K562 (cell line): ENCODE data around the gene ERG28. TPM values are rescaled to one million over a fixed set of nuclear protein-coding genes. Genes with fewer than 3 reads are reported as not detected.
A peak's percentile ranks its signal among the peaks of the same experiment; 100 is the strongest.

Experiments used
- ATAC-seq: fragments of 200-7000 bp; cut with Tn5 transposase; 3 replicates; pipeline ENCODE4 v1.9.1; 2020; ENCODE audit warnings: moderate library complexity
- BruUV-seq: library from RNA; stranded (reverse); fragments of 400-500 nt; replicated peaks from 2 replicates; lab custom pipeline; 2021; lab: Mats Ljungman, UMichigan
- CTCF ChIA-PET: fragments of 300-600 bp; formaldehyde crosslinking; extraction: SDS; loops from one replicate; lab custom pipeline; 2021; ENCODE audit warnings: low intra/inter-chr PET ratio; lab: Yijun Ruan, JAX
- POLR2A ChIA-PET: fragments of 300-600, 350-650 bp; sonication (Branson Sonifier 250); formaldehyde crosslinking; extraction: SDS; loops from one replicate; lab custom pipeline; 2021; ENCODE audit warnings: antibody characterized with exemption, inconsistent platforms; lab: Yijun Ruan, JAX
- DNase-seq, 4 experiments: peaks; one replicate each; pipeline versions ENCODE4 v3.0.0 to v3.0.0-alpha.2; 2011 to 2018; ENCODE audit warnings: low spot score in 3 of 4, mixed read lengths in 3 of 4; ENCODE audit errors: extremely low read depth in 1 of 4
- FAIRE-seq: peaks from 2 replicates; lab custom pipeline; 2011; peaks lifted over from hg19 to GRCh38; lab: Jason Lieb, UNC
- H2AFZ ChIP-seq: 2 replicates; pipeline ENCODE4 v1.6.0; 2011; ENCODE audit warnings: low read depth, low read length, control low read depth, inconsistent platforms
- H3K27ac ChIP-seq: fragments of 200-600 bp; 3 replicates; pipeline ENCODE4 v1.8.0; 2011; ENCODE audit warnings: low read depth, mild to moderate bottlenecking, control low read depth, inconsistent platforms, low read length, moderate library complexity, mixed read lengths; ENCODE audit errors: extremely low read depth
- H3K27me3 ChIP-seq, 2 experiments: fragments of 300-600 bp in 1 of 2; 2 replicates in 1 of 2; 3 replicates in 1 of 2; pipeline versions ENCODE4 v1.6.0 to v1.8.0; 2011; ENCODE audit warnings: inconsistent platforms in 2 of 2, low read length in 2 of 2, mild to moderate bottlenecking in 1 of 2, mixed read lengths in 1 of 2, moderate library complexity in 1 of 2; ENCODE audit not compliant: control insufficient read depth in 2 of 2, insufficient read depth in 2 of 2
- H3K36me3 ChIP-seq: fragments of 300-600 bp; 3 replicates; pipeline ENCODE4 v1.8.0; 2011; ENCODE audit warnings: mild to moderate bottlenecking, low read length, inconsistent platforms; ENCODE audit not compliant: control insufficient read depth, insufficient read depth
- H3K4me1 ChIP-seq, 2 experiments: fragments of 200-600 bp in 1 of 2; replicated peaks in 1 of 2; 2 replicates in 1 of 2; 3 replicates in 1 of 2; pipeline versions ENCODE4 v1.5.1 to v1.8.0; 2011; ENCODE audit warnings: inconsistent platforms in 2 of 2, low read length in 2 of 2, mild to moderate bottlenecking in 1 of 2, mixed read lengths in 1 of 2, moderate library complexity in 1 of 2; ENCODE audit not compliant: control insufficient read depth in 2 of 2, insufficient read depth in 2 of 2
- H3K4me2 ChIP-seq: 2 replicates; pipeline ENCODE4 v1.6.1; 2011; ENCODE audit warnings: low read length, control low read depth, inconsistent platforms, mixed read lengths; ENCODE audit not compliant: insufficient read depth
- H3K4me3 ChIP-seq: fragments of 200-600 bp; sonication (generic), shearing (Covaris generic); 2 replicates; pipeline ENCODE4 v1.5.1; 2016; ENCODE audit warnings: control low read depth, inconsistent platforms
- H3K79me2 ChIP-seq: fragments of 200-600 bp; 3 replicates; pipeline ENCODE4 v1.8.0; 2011; ENCODE audit warnings: low read length, inconsistent platforms; ENCODE audit not compliant: control insufficient read depth, insufficient read depth
- H3K9ac ChIP-seq, 2 experiments: 2 replicates each; pipeline versions ENCODE4 v1.6.0 to v1.6.1; 2011; ENCODE audit warnings: low read depth in 2 of 2, low read length in 2 of 2, control low read depth in 1 of 2, inconsistent platforms in 1 of 2, mild to moderate bottlenecking in 1 of 2, mixed read lengths in 1 of 2; ENCODE audit not compliant: insufficient read depth in 1 of 2
- H3K9me1 ChIP-seq: one replicate; pipeline ENCODE4 v1.6.0; 2011; ENCODE audit warnings: inconsistent platforms, mild to moderate bottlenecking, low read length, moderate library complexity; ENCODE audit not compliant: control insufficient read depth, insufficient read depth
- H3K9me3 ChIP-seq: replicated peaks from 2 replicates; pipeline ENCODE4 v1.5.1; 2011; ENCODE audit warnings: low read depth, low read length, inconsistent platforms; ENCODE audit not compliant: control insufficient read depth, insufficient read depth
- H4K20me1 ChIP-seq: replicated peaks from 2 replicates; pipeline ENCODE4 v1.6.1; 2011; ENCODE audit warnings: low read length, inconsistent platforms, mixed read lengths; ENCODE audit not compliant: control insufficient read depth, insufficient read depth
- KDM1A ChIP-seq, 2 experiments: fragments of 450-650 bp; IDR thresholded peaks; 2 replicates each; pipeline ENCODE4 v1.6.1; 2016; ENCODE audit warnings: mild to moderate bottlenecking in 2 of 2
- MAFG ChIP-seq: fragments of 450-650 bp; conservative IDR thresholded peaks from 2 replicates; pipeline ENCODE4 v1.6.1; 2016; ENCODE audit warnings: missing genetic modification characterization, missing compliant biosample characterization
- NFIX ChIP-seq: fragments of 250-450 bp; sonication (Bioruptor Pico); IDR thresholded peaks from 2 replicates; pipeline ENCODE4 v1.4.0; 2020; ENCODE audit warnings: low read depth, mild to moderate bottlenecking, moderate library complexity
- PURB ChIP-seq: sonication (generic); formaldehyde crosslinking; IDR thresholded peaks from 2 replicates; pipeline ENCODE4 v1.9.0; 2021; ENCODE audit warnings: low read depth, mild to moderate bottlenecking, missing genetic modification reagents
- RAD51 ChIP-seq: fragments of 450-650 bp; IDR thresholded peaks from 2 replicates; pipeline ENCODE4 v1.7.1; 2016; ENCODE audit warnings: low read depth, mild to moderate bottlenecking, borderline replicate concordance
- STAT5A ChIP-seq: IDR thresholded peaks from 2 replicates; pipeline ENCODE4 v1.6.1; 2012; ENCODE audit warnings: low read length, inconsistent platforms, borderline replicate concordance
- ZNF274 ChIP-seq: IDR thresholded peaks from 2 replicates; pipeline ENCODE4 v1.6.1; 2011; ENCODE audit warnings: low read depth, mild to moderate bottlenecking, low read length, moderate library complexity, borderline replicate concordance
- WGBS: fragments of 100-300 bp; shearing (Covaris generic); methylation state at CpG from one replicate; pipeline ENCODE4 v1.1.6; 2016; ENCODE audit warnings: low coverage, mixed read lengths; ENCODE audit not compliant: insufficient coverage; ENCODE audit errors: missing lambda C conversion rate; 5-methylcytosine and 5-hydroxymethylcytosine counted together
- in situ Hi-C: fragments of 300-500 bp; cut with MboI; formaldehyde crosslinking; loops from 4 replicates; pipeline ENCODE4 v1.15.0; 2018; ENCODE audit warnings: inconsistent platforms, mixed read lengths
- intact Hi-C: fragments of 100-400 bp; cut with micrococcal nuclease; formaldehyde crosslinking; loops from 2 replicates; pipeline ENCODE4 v1.14.2; 2022
- polyA plus RNA-seq, 8 experiments: library from polyadenylated mRNA; depleted of rRNA in 4 of 8; stranded (reverse) in 5 of 8; unstranded in 3 of 8; fragments of >200 nt; fragmentation: Nextera tagmentation in 2 of 8; fragmentation: Illumina TruSeq in 1 of 8; extraction: Ambion mirVana in 2 of 8; extraction: Trizol in 1 of 8; gene quantifications; 2 replicates each; pipeline versions ENCODE4 v1.2.1 to v1.2.3, GENCODE V29; 2011 to 2014; ENCODE audit warnings: inconsistent platforms in 1 of 8, missing spikeins in 1 of 8
- total RNA-seq, 7 experiments: library from RNA; depleted of rRNA in 6 of 7; stranded (reverse); fragments of >200 nt in 6 of 7; fragmentation: Illumina TruSeq in 2 of 7; extraction: Trizol in 2 of 7; gene quantifications; 2 replicates each; pipeline versions ENCODE4 v1.2.1 to v1.2.3, GENCODE V29; 2011 to 2021; ENCODE audit warnings: low replicate concordance in 1 of 7
- TF ChIP-seq, protein P1 (sequence below): fragments of 450-650 bp; formaldehyde crosslinking; IDR thresholded peaks from 2 replicates; pipeline ENCODE4 v1.4.0; 2020; ENCODE audit warnings: mild to moderate bottlenecking, mixed read lengths

The ERG28 gene
- total and polyA plus RNA-seq, 9 of the 15 experiments (the other 6 are each of a cell fraction or from before 2014, with no cell fraction given): 3.1 to 34.2 (median 14.2) TPM

DNA sequence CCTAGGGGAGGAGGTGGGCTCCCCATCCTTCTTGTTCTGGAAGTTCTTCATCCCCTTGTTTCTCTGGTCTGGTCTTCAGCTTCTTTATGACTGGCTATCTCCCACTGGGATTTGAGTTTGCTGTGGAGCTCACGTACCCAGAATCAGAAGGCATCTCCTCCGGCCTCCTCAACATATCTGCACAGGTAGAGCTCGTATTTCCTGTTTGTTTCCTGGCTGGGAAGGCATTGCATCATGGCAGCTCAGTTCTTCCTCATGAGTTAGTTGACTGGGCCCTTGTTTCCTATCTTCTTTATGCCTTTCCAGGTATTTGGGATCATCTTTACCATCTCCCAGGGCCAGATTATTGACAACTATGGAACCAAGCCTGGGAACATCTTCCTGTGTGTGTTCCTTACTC is 19.8 kb downstream of the ERG28 start:
- no peak for ATAC-seq
- DNase-seq: no peak
- in situ Hi-C loops: no loop called here
- POLR2A ChIA-PET: interaction anchor here (0.6 to 1.4 kb wide), 3 partner anchors 11 to 20 kb away, joined by 3 to 4 read pairs (median 4); partner anchors contain the start of genes ERG28 and TTLL5
- peaks cover 10 to 34% of the 10 kb centered on the region in 2 experiments; a peak in 4 of 5 replicates for H3K27me3 ChIP-seq
- H4K20me1 ChIP-seq: no peaks in the 10 kb centered on the region
- H3K9me1 ChIP-seq: no peaks in the 10 kb centered on the region
- no TSS peak for BruUV-seq
- H3K27ac ChIP-seq: no peak overlapping the region
- H3K36me3 ChIP-seq: no peaks in the 10 kb centered on the region
- H3K4me3 ChIP-seq: no peak overlapping the region
- H3K4me2 ChIP-seq: no peak overlapping the region
- 4% methylated on average over 3 of the region's 3 CpGs for WGBS
- H3K9ac ChIP-seq: no peak overlapping the region
- no peak overlapping the region for H2AFZ ChIP-seq
- no peak for FAIRE-seq
- H3K4me1 ChIP-seq: no peaks in the 10 kb centered on the region
- H3K79me2 ChIP-seq: no peaks in the 10 kb centered on the region
- CTCF ChIA-PET: no interaction called here
- TF ChIP-seq MAFG (tag) (no peak), NFIX (CRISPR knock-in tag) (no peak), ZNF274 (no peak), KDM1A (IDR thresholded peaks at IDR 0.05) (no peak), STAT5A (no peak)
- intact Hi-C loops: no loop called here
- H3K9me3 ChIP-seq: no peaks in the 10 kb centered on the region

DNA sequence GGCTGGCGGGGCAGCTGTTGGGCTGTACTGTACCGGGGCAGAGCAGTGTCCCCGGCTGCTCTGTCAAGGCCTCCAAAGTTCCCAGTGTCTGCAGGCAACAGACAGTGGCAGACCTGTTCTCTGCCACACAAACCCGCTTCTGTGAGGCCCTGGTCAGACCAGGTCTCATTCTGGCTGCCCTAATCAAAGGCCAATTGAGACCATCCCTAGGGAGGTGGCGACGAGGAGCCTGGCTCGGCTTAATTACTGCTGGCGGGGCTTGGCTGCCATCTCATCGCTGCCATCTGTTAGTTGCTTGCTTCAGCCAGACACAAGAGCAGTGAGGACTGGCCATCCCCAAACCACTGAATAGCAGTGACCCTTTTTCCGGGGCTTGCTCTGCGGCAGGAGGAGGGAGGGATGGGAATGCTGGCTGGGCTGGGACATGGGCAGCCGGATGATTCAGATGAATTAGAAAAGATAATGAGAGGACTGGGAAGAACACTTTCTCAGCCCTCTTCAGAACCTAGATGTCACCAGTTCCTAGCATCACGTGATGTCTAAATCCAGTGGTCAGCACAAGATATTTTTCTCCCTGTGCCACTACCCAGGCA is 24.5 kb downstream of the ERG28 start:
- Histone ChIP-seq H4K20me1 (no peaks in the 10 kb centered on the region), H3K36me3 (no peaks in the 10 kb centered on the region), H2AFZ (no peak overlapping the region), H3K9me1 (no peaks in the 10 kb centered on the region), H3K4me3 (no peak overlapping the region), H3K9me3 (no peaks in the 10 kb centered on the region), H3K27ac (no peak overlapping the region), H3K27me3 (peaks cover 10 to 39% of the 10 kb centered on the region in 2 experiments; a peak in 4 of 5 replicates), H3K9ac (no peak overlapping the region), H3K79me2 (no peaks in the 10 kb centered on the region), H3K4me2 (no peak overlapping the region), H3K4me1 (no peaks in the 10 kb centered on the region)
- intact Hi-C loops: no loop called here
- 1% methylated on average over 13 of the region's 13 CpGs for WGBS
- no peak for FAIRE-seq
- no peak for ATAC-seq
- no TSS peak for BruUV-seq
- in situ Hi-C loops: no loop called here
- TF ChIP-seq PURB (CRISPR knock-in tag) (no peak), RAD51 (peak; percentile 23; the same call in 1 of the 2 replicates)
- TF ChIP-seq, protein P1, sequence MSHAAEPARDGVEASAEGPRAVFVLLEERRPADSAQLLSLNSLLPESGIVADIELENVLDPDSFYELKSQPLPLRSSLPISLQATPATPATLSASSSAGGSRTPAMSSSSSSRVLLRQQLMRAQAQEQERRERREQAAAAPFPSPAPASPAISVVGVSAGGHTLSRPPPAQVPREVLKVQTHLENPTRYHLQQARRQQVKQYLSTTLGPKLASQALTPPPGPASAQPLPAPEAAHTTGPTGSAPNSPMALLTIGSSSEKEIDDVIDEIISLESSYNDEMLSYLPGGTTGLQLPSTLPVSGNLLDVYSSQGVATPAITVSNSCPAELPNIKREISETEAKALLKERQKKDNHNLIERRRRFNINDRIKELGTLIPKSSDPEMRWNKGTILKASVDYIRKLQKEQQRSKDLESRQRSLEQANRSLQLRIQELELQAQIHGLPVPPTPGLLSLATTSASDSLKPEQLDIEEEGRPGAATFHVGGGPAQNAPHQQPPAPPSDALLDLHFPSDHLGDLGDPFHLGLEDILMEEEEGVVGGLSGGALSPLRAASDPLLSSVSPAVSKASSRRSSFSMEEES: peak; percentile 77
- ChIA-PET POLR2A (interaction anchor here (0.7 to 1.6 kb wide), 3 partner anchors 19 to 112 kb away, joined by 3 to 6 read pairs (median 4); partner anchors contain the start of gene TTLL5), CTCF (no interaction called here)
- DNase-seq: no peak
